H1 (cell line): Measurements from ENCODE around the gene CCNYL1.

Experiments used
- EZH2 ChIP-seq: fragments of 200-600 bp; sonication (generic); IDR thresholded peaks from 2 replicates; pipeline ENCODE4 v1.7.1; 2012; ENCODE audit warnings: low read depth, mild to moderate bottlenecking, moderate library complexity, low read length, inconsistent platforms; ENCODE audit not compliant: severe bottlenecking
- TAF1 ChIP-seq: IDR thresholded peaks from 2 replicates; pipeline ENCODE4 v1.6.1; 2011; ENCODE audit warnings: mild to moderate bottlenecking, low read depth, low read length

- no peak for TF ChIP-seq TAF1
- no peak for TF ChIP-seq EZH2
Measured at GRCh38 chr2:207763303-207763917, 52.0 kb downstream of the CCNYL1 start.
